Measurements from ENCODE around the gene SPRR2E.
"Not testable (repeated sequence)": the region's sequence is repeated elsewhere in the genome, so short reads cannot be mapped to it uniquely, and the experiment has no call there.

The SPRR2E gene

GRCh38 chr1:153094426-153094825 is at the start of gene SPRR2E:
Gene SPRR2E, minus strand, starts transcription at chr1:153094526. Its CDS starts 775 bp downstream, at chr1:153093751.
- DNase-seq, result no peak

DNA sequence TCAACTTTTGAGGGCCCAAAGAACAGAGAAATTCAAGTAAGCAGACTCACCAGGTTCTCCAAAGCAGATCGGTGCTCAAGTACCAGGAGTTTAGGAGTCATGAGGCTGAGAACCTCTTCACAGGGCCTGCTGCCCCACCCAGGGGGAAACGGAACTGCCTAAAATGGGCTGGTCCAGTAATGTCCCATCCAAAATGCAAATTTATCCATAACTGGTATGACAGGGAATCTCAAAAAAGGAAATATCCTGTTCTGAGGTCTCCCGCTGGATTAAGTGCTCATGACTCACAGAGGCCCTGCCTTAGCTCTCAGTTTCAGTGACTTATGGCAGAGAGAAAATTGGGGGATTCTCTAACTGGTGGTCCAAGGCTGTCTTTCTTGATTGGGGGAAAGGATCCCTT is 47.1 kb upstream of the SPRR2E start:
- DNase-seq, result no peak

- DNase-seq, result no peak
Measured at GRCh38 chr1:153140484-153140883, 46.2 kb upstream of the SPRR2E start.

- DNase-seq, result no peak
Measured at GRCh38 chr1:153133743-153134142, 39.4 kb upstream of the SPRR2E start.

GRCh38 chr1:153133267-153133666 is 38.9 kb upstream of the SPRR2E start:
- DNase-seq, result no peak

GRCh38 chr1:153128688-153129087 is 34.4 kb upstream of the SPRR2E start:
- not testable (repeated sequence) for DNase-seq

GRCh38 chr1:153127296-153127695 is 33.0 kb upstream of the SPRR2E start:
- no peak for DNase-seq

DNA sequence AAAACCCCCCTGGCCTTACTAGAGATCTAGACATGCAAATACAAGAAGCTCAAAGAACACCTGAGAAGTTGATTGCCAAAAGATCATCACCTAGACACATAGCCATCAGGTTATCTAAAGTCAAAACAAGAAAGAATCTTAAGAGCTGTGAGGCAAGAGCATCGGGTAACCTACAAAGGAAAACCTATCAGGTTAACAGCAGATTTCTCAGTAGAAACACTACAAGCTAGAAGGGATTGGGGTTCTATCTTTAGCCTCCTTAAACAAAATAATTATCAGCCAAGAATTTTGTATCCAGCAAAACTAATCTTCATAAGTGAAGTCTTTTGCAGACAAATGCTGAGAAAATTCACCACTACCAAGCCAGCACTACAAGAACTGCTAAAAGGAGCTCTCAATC is 31.2 kb upstream of the SPRR2E start:
- no peak for DNase-seq

DNA sequence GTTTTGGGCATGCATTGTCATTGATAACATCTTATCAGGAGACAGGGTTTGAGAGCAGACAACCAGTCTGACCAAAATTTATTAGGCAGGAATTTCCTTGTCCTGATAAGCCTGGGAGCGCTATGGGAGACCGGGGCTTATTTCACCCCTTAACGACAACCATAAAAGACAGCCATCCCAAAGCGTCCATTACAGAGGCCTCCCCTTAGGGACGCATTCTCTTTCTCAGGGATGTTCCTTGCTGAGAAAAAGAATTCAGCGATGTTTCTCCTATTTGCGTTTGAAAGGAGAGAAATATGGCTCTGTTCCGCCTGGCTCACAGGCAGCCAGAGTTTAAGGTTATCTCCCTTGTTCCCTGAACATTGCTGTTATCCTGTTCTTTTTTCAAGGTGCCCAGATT is 29.5 kb upstream of the SPRR2E start:
- DNase-seq, result not testable (repeated sequence)

GRCh38 chr1:153122831-153123421 is 28.6 kb upstream of the SPRR2E start:
- DNase-seq, result no peak

DNA sequence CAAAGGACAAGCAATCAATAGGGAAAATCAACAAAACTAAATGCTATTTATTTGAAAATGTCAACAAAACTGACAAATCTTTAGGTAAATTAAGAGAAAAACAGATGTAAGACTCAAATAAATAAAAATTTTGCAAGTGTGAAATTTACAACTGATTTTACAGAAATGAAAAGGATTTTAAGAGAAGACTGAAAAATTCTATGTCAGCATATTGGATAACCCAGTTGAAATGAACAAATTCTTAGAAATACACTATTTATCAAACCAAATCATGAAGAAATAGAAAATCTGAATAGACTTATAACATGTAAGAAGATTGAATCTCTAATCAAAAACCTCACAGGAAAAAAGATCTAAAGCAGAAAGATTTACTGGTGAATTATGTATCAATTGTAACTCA is 26.6 kb upstream of the SPRR2E start:
- DNase-seq, result no peak

DNA sequence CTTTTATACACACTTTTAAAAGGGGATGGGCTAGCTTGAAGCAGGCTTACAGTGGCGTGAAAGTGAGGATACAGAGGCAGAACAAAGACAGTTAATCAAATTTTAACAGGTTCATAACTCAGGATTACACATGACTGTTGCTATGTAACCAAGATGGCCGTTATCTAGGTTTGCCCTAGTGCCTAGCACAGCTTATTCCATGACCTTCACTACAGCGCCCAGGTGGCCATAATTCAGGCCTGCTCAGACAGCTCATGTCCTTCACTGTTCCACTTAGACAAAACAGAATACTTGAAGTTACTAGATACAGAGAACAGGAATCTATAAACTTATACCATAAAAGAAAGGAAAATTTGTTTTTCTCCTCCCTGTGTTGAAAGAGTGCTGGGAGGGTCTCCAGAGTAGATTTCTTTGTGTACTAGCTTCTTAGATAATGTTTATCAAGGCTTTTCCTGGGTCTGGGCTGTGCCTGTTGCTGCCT is 25.2 kb upstream of the SPRR2E start:
- peak; percentile 73 for DNase-seq

GRCh38 chr1:153115264-153115663 is 20.9 kb upstream of the SPRR2E start:
- peak; percentile 57 for DNase-seq

DNA sequence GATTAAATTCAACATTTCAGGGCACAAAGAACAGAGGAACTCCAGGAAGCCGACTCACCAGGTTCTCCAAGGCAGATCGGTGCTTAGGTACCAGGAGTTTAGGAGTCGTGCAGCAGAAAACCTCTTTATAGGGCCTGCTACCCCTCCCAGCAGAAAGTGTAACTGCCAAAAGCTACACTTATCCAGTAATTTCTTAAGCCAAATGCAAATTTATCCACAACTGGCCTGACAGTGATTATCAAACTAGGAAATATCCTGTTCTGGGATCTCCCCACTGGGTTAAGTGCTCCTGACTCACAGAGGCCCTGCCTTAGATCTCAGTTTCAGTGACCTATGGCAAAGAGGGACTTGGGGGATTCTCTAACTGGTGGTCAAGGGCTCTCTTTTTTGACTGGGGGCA is 19.1 kb upstream of the SPRR2E start, which contains the start of gene SPRR2F:
Gene SPRR2F (minus strand): TSS at position 101 of the 400 bp plus-strand sequence. CDS start 783 bp downstream, outside the sequence.
- no peak for DNase-seq

GRCh38 chr1:153112454-153112853 is 18.1 kb upstream of the SPRR2E start:
- DNase-seq, result not testable (repeated sequence)

- no peak for DNase-seq
Measured at GRCh38 chr1:153100245-153100644, 5.9 kb upstream of the SPRR2E start.

- no peak for DNase-seq
Measured at GRCh38 chr1:153099461-153100045, 5.2 kb upstream of the SPRR2E start.

DNA sequence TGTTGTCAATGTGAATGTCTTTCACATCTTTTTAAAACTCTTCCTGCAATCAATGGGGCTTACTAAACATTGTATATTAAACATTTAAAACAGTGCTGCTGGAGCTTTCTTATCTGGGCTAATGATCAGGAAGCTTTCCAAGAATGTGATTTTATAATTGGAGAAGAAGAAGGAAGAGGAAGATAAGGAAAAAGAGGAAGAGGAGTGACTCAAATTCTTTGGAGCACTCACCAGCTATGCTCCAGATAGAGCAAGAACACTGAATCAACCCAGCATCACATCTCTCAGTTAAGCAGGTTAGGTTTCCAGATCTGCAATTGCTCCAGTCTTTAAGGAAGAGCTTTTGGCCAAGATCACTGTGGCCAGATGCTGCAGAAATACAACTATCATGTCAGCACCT is 1.4 kb upstream of the SPRR2E start:
- DNase-seq, result no peak

DNA sequence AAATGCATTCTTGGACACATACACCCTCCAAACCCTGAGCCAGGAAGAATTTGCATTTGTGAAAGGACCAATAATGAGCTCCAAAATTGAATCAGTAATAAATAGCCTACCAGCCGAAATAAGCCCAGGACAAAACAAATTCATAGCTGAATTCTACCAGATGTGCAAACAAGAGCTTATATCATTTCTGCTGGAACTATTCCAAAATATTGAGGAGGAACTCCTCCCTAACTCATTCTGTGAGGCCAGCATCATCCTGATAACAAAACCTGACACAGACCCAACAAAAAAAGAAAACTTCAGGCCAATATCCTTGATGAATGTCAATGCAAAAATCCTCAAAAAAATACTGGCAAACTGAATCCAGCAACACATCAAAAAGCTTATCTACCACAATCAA is 6.7 kb downstream of the SPRR2E start:
- peak; percentile 69 for DNase-seq

- no peak for DNase-seq
Measured at GRCh38 chr1:153081736-153082135, 12.6 kb downstream of the SPRR2E start.

- DNase-seq, result peak; percentile 21
Measured at GRCh38 chr1:153072806-153073726, 21.3 kb downstream of the SPRR2E start.

DNA sequence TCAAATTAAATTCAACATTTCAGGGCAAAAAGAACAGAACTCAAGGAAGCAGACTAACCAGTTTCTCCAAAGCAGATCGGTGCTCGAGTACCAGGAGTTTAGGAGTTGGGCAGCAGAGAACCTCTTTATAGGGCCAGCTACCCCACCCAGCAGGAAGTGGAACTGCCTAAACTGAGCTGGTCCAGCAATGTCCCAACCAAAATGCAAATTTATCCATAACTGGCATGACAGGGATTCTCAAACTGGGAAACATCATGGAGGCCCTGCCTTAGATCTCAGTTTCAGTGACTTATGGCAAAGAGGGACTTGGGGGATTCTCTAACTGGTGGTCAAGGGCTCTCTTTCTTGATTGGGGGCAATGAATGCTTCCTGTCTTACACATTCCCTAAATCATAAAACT is 22.8 kb downstream of the SPRR2E start, which contains the start of gene SPRR2B:
Gene SPRR2B (minus strand): TSS at position 101 of the 400 bp plus-strand sequence. CDS start 772 bp downstream, outside the sequence.
- no peak for DNase-seq

DNA sequence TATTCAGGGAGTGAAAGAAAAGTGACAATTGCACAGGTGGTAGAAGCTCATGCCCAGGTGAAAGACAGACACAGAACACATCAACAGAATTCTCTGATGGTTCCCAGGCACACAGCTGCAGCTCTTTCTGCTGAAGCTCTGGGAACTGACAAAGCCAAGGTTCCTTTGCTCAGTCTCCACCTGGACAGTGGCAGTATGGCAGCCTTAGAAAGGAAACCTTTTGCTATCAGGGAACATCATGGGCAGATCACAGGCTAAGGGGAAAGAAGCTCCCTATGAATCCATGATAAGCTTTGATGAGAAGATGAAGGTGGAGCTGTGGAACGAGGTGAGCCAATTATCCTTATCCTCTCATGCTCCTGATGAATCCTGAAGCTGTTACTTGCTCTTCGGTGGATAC is 24.1 kb downstream of the SPRR2E start:
- no peak for DNase-seq

Measured in hematopoietic multipotent progenitor cell treated with erythropoietin and hydrocortisone succinate and interleukin-3 and kit ligand, for 6 days (in vitro differentiated cells).